OCI-LY3 (cell line): ENCODE data around the gene P3H1.

Experiments
- EZH2phosphoT487 ChIP-seq: fragments of 200-600 bp; shearing (Covaris generic); IDR thresholded peaks from 2 replicates; pipeline ENCODE4 v1.6.1; 2018; ENCODE audit warnings: antibody characterized with exemption, mixed run types, low read depth
- TF ChIP-seq, protein P1 (sequence below): fragments of 200-600, 300-600 bp; sonication (generic); IDR thresholded peaks from 2 replicates; pipeline ENCODE4 v1.5.1; 2014; ENCODE audit warnings: antibody characterized with exemption, low read length, low read depth

DNA sequence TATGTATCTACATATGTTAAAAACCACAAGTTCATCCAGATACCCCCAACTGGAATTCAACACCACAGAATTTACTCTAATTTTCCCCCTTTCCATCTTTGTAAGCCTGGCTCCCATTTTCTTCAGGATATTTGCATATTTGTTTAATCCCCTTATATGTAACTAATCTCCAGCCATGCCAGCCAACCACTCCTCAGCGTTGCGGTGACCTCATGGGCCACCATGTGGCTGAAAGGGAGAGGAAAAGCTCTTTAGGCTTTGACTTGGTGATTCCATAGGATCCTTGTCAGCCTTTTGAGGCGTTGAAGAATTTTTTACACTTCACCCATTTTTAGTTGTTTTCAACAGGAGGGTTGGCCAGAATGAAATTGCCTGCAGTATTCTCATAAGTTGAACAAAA, 36.8 kb downstream of the P3H1 start:
- TF ChIP-seq, protein P1, sequence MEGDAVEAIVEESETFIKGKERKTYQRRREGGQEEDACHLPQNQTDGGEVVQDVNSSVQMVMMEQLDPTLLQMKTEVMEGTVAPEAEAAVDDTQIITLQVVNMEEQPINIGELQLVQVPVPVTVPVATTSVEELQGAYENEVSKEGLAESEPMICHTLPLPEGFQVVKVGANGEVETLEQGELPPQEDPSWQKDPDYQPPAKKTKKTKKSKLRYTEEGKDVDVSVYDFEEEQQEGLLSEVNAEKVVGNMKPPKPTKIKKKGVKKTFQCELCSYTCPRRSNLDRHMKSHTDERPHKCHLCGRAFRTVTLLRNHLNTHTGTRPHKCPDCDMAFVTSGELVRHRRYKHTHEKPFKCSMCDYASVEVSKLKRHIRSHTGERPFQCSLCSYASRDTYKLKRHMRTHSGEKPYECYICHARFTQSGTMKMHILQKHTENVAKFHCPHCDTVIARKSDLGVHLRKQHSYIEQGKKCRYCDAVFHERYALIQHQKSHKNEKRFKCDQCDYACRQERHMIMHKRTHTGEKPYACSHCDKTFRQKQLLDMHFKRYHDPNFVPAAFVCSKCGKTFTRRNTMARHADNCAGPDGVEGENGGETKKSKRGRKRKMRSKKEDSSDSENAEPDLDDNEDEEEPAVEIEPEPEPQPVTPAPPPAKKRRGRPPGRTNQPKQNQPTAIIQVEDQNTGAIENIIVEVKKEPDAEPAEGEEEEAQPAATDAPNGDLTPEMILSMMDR, result no peak
- TF ChIP-seq EZH2phosphoT487, result no peak
